Activated CD4-positive, alpha-beta T cell treated with anti-CD3 and anti-CD28 coated beads, Interleukin-2, amount 50 U/mL, for 4 hours (primary cell): ENCODE data around the gene SH3PXD2A.
A peak's percentile ranks its signal among the peaks of the same experiment; 100 is the strongest.
"Not testable (repeated sequence)": the region's sequence is repeated elsewhere in the genome, so short reads cannot be mapped to it uniquely, and the experiment has no call there.

Experiments
- DNase-seq, 2 experiments: peaks; one replicate each; pipeline ENCODE4 v3.0.0-alpha.2; 2020

Gene SH3PXD2A

DNA sequence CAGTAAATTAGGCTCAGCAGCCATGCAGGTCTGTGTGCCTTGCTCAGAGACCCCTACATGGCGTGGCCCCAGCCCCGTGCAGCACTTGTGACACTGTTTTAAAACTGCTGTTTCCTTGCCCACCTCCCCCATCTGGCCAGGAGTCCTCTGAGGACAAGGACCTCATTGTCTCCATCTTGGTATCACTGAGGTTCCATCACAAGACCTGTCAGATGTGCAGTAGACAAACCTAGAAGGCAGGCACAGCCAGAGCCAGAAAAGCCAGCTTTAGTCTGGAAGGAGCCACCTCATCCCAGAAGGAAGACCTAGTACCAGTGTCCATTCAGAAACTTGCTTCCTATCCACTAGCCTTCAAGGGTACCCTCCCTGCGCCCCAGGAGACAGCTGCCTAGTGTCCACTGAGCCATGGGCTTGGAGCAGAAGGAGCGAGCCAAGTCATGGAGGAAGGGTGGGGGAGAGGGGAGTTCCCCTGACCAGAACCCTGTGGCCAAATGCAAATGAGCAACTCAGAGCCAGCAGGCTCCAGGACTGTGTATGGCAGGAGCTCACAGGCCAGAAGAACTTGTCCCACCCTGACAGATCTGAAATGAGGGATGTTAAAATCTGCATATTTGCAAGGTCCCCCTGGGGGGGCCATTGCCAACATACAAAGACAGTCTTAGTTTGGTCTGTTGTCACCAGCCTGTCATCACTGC is 176.1 kb downstream of the SH3PXD2A start:
- DNase-seq = no peak

DNA sequence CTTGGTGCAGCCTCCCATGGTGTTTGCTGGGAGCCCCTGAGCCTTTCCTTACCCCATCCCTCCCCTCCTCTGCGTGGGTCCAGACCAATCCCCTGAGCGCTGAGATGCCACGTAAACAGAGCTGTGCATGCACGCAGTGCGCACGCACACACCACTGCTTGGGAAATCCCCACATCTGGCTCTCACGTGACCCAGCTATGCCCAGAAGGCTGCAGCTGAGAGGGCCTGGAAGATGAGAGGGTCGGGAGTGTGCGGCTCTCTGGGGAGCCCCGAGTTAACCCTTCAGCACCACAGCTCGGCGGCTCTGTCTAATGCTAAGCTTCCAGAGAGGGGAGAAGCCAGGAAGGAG is 177.2 kb downstream of the SH3PXD2A start:
- DNase-seq = peak; percentile 79 to 81

DNA sequence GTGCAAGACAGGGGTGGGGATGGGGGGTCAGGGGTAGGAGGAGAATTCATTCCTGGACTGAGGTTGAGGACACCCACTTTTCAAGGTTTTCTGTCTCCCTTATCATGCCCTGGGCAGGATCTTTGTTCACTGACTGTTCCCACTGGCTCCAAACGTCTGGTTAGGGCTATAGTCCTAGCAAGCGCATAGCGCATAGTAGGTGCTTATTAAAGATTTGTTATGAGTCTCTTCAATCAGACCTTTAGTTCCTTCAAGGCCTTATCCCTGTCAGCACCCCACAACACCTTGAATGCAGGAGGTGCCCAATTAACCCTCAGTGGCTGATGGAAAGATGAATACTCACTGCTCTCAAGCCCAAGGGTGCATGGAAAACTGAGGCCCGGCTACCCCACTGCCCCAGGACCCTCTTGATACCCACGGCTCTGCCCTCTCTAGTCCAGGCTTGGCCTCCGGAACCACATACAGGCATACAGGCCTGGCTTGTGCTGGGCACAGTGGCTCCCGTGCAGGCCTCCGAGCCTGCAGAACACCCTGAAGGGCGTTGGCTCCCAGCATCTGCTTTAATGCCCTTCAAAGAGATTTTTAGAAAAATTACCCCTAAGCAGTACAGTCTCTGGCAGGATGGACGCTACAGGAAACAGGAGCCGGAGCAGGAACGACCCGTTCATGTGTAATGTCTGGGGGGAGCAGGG is 177.7 kb downstream of the SH3PXD2A start:
- no peak for DNase-seq

DNA sequence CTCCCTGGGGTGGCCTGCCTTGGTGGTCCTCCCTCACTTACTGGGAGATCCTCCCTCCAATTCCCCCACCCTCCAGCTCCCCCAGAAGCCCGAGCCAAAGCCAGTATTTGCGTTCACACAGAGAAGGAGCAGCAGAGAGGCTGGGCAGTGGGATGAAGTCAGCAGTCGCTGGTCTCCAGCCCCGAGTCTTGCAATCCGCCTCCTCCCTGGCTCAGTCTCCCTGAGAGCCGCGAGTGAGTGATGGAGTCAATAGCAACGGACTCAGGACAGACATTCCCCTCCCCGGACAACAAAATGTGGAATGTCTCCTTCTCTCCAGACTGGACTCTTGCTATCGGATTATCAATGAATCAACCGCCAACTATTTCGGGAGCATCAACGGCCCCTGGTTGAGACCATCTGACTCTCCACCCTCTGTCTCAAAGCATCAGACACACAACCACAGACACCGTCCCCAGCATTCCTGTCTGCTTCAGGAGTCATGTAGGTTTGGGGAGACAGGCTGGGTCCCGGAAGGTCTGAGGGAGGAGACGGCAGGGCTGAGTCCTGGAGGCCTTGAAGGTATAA is 178.4 kb downstream of the SH3PXD2A start:
- DNase-seq = no peak

DNA sequence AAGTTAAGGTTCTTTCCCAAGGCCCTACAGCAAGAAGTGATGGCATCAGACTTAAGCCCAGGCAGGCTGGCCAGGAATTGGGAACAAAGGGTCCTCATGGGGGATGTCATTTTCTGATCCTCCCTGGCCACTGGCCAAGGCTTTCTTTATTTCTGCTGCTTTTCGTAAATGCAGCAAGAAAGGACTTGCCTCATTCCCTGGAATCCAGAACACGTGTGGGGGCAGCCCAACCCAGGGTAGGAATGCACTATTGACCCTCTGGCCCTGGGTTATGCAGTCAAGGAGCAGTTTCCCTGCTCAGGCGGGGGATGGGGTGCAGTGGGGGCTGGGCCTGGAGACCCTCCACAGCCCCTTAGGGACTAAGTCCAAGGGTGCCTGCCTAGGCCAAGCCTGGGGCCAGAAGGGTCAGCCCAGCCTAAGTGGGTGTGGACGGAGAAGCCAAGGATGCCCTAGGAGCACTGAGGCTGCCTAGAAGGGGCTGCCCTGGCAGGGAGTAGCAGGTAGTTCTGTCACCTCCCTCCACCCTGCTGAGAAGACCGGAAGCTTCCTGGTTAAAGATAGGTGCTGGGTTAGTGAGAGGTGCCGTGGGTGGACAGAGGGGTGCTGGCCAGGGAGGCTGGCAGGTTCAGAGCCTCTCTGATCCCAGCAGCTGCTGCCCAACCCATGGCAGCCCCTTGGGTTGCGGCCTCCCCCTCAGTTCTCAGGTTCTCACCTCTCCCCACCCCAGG is 179.2 kb downstream of the SH3PXD2A start:
- no peak for DNase-seq

DNA sequence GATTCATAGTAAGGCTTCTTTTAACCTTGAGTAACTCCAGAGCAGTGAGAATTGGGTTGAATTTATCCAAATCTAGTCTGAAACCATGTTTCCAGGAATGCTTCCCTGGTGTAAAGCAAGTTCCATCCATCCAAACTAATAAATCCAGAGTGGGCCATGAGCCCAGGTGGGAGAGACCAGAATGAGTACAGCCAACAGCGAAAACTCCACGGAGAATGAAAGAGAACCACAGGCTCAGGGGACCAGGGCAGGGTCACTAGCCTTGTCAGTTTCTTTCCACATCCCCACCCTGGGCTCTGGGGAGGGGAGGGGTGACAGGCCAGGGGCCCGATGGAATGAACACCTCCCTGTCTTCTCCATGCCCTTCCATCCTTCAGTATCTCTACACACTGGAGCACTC is 181.8 kb downstream of the SH3PXD2A start:
- DNase-seq = no peak

DNA sequence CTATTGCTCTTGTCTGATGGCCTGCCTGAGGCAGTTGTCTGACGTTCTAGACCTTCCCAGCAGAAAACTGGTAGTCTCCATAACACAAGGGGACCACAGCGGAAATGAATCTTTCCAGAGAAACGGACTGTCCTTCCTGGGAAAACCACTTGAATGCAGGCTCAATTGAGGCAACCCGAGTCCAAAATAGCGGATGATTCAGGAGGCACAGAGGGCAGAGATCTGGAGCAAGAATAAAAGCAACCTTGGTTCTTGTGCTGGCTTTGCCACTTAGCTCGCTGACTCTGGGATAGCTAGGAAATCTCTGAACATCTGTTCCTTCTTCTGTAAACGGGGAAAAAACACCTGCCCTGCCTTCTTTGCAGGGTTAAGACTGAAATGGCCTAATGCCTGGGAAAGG is 183.0 kb downstream of the SH3PXD2A start:
- DNase-seq = no peak

DNA sequence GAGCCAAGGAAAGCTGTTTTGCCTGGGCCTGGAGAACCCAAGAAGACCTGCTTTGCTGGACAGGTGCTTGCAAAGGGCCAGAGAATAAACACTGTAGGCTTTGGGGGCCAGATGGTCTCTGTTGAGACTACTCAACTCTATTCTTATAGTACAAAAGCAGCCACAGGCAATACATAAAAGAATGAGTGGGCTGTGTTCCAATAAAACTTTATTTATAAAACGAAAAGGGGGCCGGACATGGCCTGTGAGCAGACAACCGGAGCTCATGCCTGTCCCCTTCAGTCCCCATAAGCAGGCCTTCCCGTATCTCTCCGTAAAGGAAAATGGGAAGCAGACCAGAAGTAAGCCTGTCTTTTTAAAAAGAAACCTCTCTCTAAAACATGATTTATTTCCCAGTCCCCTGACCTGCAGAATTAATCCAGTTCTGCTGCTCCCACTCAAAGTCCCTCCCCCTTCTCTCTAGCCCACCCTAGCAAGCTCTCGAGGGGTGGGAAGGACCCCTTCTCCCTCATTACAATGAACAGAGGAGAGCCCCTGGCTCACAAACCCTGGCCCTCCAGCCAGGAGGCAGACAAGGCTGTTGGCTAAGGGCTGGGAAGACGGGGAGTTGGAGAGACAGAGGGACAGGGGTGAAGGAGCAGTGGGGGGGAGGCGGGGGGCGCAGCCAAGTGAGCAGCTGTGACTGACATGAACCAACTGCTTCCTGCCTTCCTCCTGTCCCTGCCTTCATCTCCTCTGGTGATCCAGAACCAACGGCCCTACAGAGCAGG is 184.1 kb downstream of the SH3PXD2A start:
- DNase-seq = no peak

DNA sequence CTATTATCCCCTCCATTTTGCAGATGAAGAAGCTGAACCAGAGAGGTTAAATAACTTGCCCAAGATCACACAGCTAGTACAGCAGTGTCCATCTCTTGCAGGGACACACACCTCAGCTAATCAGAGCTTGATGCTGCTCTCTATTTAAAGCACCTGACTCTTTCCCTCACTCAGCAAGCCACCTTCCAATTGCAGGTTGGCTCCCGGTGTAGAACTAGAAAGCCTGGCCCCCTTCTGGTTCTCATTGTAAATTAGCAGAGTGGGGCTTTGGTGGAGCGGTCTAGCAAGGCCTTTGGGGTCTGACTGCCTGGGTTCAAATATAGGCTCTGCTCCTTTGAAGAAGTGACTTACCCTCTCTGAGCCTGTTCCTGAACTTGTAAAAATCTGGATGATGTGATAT is 185.4 kb downstream of the SH3PXD2A start:
- DNase-seq = no peak

DNA sequence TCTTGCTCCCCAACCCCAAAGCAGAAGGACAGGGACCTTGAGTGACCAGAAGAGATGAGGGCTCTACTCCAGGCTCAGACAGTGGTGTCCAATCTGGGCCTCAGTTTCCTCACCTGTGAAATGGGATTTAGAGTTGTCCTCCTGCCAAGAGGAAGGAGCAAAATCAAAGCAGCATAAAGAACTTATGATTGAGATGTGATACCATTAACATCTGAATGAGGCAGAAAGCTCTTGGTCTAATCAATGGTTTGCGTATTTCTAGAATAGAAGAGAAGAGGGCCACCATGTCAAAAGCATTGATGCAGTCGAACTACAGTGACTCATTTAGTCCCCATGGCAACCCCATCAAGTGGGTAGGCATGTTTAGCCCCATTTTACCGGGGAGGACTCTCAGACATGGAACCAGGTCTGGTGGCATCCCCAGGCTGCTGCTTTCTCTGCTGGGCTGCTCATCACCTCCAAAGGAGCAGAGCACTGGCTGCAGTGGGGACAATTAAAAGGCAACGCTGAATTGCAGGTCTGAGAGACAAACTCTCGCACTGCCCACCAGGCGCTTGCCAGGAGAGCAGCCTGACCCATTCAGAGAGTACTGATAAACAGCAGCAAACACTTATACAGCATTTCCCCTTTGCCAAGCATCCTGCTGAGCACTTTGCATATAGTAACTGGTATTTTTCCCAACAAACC is 186.0 kb downstream of the SH3PXD2A start:
- no peak for DNase-seq

DNA sequence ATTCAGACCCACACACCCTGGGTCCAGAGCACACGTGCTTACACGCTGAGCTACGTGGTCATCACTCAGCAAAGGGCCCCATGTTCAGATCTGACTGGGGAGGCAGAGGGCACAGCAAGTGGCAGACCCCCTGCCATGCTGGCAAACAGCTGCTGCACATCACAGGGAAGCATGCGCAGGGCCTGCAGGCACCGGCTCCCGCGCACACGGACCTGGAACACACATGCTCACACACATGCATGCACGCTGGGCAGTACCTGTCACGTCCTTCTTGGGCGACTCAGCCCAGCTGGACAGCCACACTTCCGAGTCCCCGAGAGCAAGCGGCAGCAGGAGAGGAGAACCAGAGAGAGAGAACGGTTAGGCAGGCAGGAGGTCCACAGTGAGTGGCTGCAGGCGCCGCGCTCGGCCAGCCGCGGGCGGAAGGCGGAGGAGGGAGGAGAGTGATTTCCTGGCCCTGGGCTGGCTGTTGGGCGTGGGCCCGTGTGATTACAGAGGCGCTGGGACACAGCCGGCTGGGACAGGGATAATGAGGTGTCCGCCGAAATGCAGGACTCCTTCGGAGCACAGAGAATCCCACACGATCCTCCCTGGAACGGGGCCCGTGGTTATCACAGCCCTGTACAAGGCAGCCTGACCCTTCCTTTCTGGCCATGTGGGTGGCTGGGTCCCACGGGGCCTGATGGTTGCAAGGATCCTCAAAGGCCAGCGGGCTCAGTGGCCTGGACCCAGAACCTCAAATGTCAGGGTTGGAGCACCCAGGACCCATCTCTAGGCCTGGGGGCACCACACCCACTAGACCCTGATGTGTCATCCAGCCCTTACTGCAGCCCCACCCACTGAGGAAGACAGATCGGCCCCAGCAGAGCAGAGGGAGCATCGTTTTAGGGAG is 186.8 kb downstream of the SH3PXD2A start:
- no peak for DNase-seq

DNA sequence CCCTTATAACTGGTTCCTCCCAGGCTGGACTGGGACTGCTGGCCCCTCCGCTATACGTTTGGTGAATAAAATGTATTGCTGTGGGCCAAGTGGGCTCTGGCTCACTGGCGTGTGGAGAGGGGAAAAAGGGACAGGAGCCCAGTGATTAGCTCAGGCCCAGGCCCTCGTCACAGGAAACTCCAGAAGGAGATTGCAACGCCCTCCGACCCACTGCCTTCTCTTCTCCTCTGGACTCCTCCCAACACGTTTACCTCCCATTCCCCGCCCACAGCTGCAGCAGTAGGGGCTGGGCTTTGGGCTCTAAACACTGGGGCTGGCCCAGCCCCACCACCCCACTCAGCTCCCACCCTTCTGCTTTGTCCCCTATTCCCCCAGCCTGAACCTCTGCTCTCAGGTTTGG is 188.0 kb downstream of the SH3PXD2A start:
- DNase-seq = no peak

DNA sequence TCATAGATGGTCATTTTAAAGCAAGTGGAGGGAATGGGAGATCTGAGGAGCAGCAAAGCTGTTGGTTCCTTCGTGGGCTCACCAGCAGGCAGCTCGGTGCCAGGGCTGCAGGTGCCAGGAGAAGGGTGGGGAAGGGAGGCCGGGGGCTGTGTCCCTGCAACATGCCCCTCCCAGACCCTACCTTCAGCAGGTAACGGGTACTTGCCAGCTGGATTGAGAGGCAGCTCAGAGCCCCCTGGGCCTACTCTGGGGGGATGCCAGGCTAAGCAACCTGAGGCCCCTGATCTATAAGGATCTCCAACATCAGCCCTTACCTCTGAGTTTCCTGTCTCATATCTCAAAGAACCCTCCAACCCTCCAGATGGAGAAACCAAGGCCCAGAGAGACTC is 188.6 kb downstream of the SH3PXD2A start:
- no peak for DNase-seq

DNA sequence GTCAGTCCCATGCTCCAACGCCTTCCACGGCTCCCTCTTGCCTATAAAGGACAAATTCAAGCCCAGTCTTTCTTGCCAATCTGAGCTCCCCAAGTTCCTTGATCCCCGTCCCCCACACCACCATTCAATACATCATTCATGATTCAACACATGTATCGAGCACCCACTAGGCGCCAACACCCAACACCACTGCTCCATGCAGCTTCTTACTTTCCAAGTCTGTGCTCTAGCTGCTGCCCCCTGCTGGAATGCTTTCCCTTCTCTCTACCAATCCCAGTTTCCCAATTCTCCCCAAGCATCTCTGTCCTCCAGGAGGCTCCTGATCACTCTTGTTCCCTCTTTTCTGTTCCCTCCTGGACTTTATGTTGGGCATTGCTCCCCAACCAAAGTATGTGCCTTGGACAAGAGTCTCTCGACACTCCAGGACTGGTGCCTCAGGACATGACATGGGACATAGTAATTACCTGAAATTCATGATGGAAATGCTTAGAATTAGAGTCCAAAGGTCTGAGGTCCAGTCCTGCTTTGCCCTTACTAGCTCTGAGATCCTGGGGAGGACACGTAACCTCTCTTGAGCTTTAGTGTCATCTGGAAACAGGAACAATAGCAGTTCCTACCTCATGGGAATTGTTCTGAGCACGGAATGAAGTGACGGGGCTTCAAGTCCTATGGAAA is 189.2 kb downstream of the SH3PXD2A start:
- no peak for DNase-seq

DNA sequence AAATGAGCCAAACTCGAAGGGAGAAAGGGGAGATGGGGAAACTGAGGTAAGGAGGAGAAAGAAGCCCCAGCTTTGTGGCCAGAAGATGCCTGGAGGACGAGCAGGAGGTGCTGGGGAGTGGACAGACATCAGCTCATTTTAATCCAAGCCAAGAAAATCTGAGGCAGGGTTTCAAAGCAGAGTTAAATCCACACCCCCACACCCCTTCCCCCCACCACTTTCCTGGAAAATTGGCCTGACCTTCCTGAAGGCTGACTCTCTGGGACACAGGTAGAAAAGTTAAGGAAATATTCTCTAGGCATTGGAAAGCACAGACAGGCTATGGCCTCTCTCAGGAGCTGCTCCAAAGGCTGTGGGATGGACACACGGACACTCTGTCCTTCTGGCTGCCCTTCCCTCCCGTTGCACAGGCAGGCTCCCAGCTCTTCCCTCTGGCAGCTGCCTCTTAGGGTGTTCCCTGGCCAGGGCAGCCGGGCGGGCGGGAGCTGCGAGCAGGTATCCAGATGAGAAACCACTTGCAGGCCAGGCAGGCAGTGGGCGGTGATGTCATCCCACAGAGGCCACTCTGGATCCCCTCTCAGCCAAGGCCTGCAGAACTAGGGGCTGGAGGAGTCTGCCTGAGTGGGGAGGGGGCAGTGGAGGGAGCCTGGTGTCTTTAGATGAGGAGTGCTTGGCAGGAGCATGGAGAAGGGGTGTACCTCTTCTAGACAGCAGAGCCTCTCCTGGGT is 190.1 kb downstream of the SH3PXD2A start:
- no peak for DNase-seq

DNA sequence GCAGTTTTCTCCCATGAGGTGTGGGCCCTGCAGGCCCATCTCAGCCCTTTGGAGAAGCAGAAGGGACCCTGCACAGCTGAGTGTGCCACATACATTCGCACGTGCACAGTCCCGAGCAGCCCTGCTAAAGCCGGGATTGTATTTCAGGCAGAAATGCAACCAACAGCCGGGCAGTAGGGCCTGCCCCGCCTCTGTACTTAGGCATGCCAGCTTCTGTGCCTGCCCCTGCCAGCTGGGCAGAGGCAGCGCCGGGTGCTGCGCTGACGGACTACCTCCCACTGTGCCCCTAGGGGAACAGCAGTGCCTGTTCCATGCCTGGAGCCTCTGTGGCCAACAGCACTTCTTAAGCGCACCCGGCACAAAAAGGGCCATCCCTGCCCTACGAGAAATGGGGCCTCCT is 191.6 kb downstream of the SH3PXD2A start:
- no peak for DNase-seq

DNA sequence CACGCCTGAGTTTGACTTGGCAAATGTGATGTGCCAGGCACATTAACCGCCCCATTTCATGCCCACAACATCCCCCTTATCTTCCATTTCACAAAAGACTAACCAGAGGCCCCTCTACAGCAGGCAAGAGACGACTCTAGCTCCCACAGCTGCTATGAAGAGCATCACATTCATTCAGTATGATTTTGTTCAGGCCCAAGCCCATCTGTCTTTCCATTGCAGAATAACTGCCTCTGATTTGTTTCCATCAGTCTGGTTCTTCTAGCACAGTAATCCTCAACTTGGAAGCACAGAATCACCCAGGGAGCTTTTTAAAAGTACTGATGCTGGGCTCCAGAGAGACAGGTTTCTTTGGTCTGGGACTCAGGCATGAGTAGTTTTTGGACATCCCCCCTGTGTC is 192.1 kb downstream of the SH3PXD2A start:
- no peak for DNase-seq

DNA sequence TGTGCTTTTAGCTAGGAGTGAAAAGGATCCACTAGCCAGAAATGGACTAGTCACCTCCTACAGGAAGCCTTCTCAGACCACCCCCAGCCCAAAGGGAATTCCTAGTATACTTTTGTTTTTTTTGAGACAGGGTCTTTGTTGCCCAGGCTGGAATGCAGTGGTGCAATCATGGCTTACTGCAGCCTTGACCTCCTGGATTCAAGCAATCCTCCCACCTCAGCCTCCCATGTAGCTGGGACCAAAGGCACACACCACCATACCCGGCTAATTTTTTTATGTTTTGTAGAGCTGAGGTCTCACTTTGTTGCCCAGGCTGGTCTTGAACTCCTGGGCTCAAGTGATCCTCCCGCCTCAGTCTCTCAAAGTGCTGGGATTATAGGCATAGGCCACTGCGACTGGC is 192.7 kb downstream of the SH3PXD2A start:
- not testable (repeated sequence) for DNase-seq

DNA sequence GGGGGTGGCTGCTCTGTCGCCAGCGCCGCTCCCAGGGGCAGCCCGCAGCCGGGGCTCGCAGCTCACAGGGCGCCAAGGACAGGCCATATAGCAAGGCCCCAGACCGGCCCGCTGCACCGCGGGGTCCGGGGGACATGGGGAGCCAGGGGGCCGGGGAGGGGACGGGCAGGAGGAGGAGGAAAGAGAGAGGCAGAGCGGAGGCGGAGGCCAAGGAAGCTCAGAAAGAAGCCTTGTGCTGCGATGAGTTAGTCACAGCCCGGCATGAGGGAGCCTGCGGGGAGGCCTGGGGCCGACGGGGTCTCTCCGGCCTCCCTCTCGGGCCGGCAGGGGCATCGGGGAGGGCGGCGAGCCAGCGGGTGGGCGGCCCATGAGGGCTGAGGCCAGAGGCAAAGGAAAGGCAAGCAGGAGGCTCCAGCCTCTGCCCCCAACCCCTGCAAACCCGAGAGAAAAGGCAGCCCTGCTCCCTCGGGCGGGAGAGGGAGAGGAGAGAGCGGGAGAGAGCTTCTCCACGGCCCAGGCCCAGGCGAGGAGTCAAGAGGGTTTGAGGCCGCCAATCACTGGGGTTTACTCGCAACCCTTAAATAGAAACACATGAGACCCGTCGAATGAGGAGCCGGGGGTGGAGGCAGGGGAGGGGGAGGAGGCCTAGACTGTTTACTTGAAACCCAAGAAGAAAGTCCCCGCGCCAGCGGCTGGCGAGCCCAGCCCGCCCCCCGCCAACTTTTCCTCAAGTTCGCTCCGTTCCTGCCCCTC is 194.0 kb downstream of the SH3PXD2A start:
- DNase-seq = peak; percentile 24 to 30
